Astrocyte (in vitro differentiated cells and primary cell): ENCODE data around the gene TNFSF13.
"Not testable (repeated sequence)": the region's sequence is repeated elsewhere in the genome, so short reads cannot be mapped to it uniquely, and the experiment has no call there.

ENCODE experiments used
- EZH2 ChIP-seq: IDR thresholded peaks from 2 replicates; pipeline ENCODE4 v1.6.1; 2012; ENCODE audit warnings: mild to moderate bottlenecking, low read length, inconsistent platforms; ENCODE audit not compliant: insufficient read depth
- TF ChIP-seq, protein P1 (sequence below): IDR thresholded peaks from 2 replicates; pipeline ENCODE4 v1.5.1; 2011; ENCODE audit warnings: low read depth, mild to moderate bottlenecking, inconsistent platforms, low read length, moderate library complexity; ENCODE audit not compliant: insufficient read depth

DNA sequence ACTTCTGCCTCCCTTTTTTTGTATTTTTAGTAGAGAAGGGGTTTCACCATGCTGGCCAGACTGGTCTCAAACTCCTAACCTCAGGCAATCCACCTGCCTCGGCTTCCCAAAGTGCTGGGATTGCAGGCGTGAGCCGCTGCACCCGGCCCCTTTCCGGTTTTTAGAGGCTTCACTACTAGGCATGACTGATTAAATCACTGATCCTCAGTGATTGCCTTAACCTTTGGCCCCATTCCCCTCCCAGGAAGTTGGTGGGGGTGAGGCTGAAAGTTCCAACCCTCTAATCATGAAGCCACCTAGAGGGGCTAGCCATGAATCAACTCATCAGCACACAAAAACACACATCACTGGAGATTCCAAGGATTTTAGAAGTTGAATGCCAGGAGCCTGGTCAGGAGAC, 39.0 kb downstream of the TNFSF13 start:
- TF ChIP-seq, protein P1, sequence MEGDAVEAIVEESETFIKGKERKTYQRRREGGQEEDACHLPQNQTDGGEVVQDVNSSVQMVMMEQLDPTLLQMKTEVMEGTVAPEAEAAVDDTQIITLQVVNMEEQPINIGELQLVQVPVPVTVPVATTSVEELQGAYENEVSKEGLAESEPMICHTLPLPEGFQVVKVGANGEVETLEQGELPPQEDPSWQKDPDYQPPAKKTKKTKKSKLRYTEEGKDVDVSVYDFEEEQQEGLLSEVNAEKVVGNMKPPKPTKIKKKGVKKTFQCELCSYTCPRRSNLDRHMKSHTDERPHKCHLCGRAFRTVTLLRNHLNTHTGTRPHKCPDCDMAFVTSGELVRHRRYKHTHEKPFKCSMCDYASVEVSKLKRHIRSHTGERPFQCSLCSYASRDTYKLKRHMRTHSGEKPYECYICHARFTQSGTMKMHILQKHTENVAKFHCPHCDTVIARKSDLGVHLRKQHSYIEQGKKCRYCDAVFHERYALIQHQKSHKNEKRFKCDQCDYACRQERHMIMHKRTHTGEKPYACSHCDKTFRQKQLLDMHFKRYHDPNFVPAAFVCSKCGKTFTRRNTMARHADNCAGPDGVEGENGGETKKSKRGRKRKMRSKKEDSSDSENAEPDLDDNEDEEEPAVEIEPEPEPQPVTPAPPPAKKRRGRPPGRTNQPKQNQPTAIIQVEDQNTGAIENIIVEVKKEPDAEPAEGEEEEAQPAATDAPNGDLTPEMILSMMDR, result not testable (repeated sequence)
- TF ChIP-seq EZH2, result not testable (repeated sequence)
